Retina (tissue), 1 donor: ENCODE results near the gene DOCK2.
A peak's percentile ranks its signal among the peaks of the same experiment; 100 is the strongest.
"Not testable (repeated sequence)": the region's sequence is repeated elsewhere in the genome, so short reads cannot be mapped to it uniquely, and the experiment has no call there.

Experiments
- DNase-seq: peaks from one replicate; pipeline ENCODE4 v3.0.0-alpha.2; 2016

DOCK2 gene

DNA sequence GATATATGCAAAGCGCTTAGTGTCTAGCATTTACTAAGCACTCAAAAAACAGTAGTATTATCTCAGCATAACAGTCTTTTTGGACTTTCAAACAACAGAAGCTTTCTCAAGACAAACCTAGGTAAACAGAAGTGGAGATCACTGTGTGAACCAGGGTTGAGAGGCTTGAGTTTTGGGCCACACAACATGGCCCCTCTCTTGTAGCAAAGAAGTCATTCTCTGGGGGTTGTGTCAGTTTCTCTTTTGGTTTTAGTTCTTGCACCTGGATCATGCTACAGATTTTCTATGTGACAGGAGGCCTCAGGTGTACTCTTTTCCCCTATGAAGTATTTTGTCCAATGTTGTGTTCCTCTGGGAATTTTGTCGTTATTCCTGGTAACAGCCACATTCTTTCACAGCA, 313.3 kb downstream of the DOCK2 start:
- no peak for DNase-seq

DNA sequence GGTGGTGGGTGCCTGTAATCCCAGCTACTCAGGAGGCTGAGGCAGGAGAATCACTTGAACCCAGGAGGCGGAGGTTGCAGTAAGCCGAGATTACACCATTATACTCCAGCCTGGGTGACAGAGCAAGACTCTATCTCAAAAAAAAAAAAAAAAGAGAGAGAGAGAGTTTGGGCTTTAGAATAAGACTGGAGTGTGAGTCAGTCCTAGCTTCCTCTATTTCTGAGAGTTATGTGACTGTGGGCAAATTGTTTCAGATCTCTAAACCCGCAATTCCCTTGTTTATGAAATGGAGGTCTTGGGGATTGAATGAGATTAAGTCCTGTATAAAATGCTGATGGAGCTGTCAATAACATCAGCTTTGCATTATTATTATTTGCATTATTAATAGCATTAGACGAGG, 316.1 kb downstream of the DOCK2 start:
- not testable (repeated sequence) for DNase-seq

DNA sequence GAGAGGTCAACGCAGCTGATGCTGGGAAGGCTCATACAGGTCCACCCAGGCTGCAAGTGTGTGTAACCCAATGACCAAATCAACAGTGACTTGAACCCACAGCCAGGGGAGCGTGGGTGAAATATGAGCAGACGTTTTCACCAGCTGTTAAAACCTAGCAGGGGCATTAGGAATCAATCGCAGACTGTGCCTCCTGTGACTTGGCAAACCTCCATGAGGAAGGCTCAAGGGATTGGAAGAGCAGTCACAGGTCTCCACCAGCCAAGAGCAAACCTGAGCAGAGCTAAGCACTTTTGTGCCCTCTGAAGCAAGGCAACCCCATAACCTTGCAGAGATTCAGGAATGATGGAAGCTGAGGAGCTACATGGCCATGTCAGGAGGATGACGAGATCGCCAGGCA, 317.7 kb downstream of the DOCK2 start:
- DNase-seq: no peak

DNA sequence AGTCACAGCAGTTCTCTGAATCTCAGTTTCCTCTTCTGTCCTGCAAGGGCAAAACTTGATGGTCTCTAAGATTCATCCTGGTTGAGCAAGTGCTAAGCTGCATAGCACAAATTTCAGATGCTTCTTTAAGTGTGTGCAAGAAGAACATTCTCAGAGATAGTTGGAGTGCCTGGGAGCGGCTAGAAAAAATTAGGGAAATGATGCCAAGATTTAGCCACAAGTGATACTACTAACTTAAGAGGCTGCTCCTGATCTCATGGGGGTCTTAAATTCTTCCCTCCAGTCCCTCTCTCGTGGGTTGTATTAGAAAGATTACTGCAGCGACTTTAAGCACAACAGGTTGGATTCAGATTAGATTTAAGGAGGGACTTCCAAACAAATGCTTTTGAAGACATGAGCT, 319.1 kb downstream of the DOCK2 start:
- no peak for DNase-seq

- no peak for DNase-seq
Observed at GRCh38 chr5:169956756-169957155, 319.7 kb downstream of the DOCK2 start.

DNA sequence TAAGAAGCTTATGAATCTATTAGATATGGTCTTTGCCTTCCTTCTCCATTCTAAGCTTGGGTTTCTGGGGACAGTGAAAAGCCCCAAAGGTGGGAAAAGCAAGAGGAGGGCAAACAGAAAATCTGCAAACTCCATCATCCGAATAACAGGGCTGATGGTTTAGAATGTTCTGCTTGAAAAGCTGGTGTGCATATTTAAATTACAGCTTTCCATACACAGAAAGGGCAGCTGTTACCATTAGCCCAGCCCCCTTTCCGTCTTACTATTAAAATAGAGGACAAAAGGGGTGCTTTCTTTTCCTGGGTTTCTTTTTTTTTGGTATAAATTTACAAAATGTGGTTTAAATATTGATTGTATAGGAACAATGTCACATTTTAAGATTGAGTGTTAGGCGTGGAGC, 321.2 kb downstream of the DOCK2 start:
- DNase-seq: no peak

DNA sequence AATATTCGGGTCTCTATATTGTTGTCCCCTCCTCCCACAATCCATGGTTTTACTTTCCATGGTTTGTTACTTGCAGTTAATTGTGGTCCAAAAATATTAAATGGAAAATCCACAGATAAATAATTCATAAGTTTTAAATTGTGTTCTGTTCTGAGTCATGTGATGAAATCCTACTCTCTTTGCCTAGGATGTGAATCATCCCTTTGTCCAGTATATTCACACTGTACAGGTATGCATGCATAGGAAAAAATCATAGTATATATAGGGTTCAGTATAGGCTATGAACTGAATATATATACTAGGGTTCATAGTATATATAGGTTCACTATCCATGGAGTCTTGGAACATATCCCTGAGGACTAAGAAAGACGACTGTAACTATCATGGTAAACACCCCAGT, 323.6 kb downstream of the DOCK2 start:
- DNase-seq: no peak

GRCh38 chr5:169964246-169964645, 327.2 kb downstream of the DOCK2 start:
- no peak for DNase-seq

- no peak for DNase-seq
Observed at GRCh38 chr5:169970339-169970738, 333.3 kb downstream of the DOCK2 start.

- DNase-seq: peak; percentile 25
Observed at GRCh38 chr5:169970911-169971765, 334.1 kb downstream of the DOCK2 start.

- no peak for DNase-seq
Observed at GRCh38 chr5:169971780-169972179, 334.7 kb downstream of the DOCK2 start.

DNA sequence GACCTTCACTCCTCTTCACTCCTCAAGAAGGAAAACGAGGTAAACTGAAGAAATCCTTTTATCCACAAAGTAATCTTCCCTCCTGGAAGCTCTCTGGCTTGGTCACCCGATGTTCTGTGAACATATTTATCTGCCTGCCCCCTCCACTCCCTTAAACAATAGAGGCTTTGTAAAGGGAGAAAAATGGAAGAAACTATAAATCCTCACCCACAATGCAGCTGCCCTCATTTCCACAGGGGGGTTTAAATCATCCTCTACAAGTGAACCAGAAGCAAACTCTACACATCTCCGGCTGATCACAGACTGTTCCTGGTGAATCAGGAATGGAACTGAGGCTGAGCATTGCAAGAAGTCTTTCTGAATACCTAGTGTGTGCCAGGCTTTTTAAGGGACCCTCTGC, 336.0 kb downstream of the DOCK2 start:
- no peak for DNase-seq

DNA sequence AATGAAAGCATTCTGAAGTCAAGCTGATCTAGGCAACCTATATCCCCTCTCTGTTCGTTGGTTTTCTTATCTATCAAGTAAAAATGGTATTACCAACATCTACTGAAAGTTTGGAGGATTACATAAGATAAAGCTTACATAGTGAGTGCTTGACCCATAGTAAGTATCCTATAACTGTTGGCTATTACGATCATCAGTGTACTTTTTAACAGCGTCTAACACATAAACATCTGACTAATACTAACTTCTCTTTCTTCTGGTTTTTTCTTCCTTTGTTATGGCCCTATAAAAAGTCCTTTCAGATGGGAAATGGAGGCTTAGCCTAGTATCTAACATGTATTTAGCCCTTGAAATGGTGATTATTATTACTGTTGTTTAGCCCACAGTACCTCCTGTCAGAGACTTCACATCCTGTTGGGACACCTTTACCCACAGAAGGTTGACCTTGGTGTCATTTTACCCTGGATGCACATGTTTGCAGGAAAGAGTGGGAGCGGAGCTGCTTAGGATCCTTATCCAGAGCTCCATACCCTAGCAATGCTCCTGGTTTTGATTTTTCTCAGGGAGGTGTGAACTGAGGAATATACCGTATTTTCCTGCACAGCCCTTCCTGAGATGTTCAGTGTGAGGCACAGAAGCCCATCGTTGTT, 337.2 kb downstream of the DOCK2 start:
- DNase-seq: no peak

DNA sequence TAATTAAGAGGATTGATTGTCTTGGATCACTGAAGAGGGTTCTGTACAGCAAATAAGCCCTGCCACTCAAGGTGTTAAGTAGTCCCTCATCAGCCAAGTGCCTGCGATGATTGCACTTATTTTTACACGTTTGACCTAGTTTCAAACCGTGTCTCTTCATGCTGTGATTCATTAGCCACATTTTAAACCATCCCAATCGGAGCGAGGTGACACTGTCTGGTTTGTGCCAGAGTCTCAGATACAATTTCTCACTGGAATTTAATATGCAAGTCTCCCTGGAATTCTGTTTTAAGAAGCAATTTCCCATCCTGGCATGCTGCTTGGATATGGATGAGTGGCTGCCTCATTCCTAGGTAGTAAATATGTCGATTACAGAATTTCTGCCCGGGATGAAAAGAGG, 341.6 kb downstream of the DOCK2 start:
- DNase-seq: peak; percentile 43

DNA sequence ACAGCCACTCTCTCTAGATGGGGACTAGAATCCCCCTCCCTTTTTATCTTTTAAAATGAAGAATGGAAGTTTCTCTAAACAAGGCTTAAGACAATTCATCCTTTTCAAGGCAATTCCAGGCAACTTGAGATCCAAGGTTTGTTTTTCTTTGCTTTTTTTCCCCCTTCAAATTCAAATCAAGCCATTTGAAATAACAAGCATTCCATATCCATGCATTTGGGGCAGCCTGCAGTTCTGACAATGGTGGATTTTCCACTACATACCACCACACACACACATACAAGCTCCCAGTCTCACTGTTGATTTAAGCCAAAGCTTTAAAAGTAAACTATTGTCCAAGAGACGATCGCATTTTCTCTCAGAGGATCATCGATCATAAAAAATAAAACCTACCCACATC, 342.8 kb downstream of the DOCK2 start:
- peak; percentile 31 for DNase-seq

- DNase-seq: peak; percentile 92
Observed at GRCh38 chr5:169980418-169981053, 343.5 kb downstream of the DOCK2 start, which contains the start of gene INSYN2B. Gene INSYN2B, minus strand, starts transcription at chr5:169980495. Its CDS starts 96,597 bp downstream, at chr5:169883898.

- no peak for DNase-seq
Observed at GRCh38 chr5:169988206-169988605, 351.1 kb downstream of the DOCK2 start.

DNA sequence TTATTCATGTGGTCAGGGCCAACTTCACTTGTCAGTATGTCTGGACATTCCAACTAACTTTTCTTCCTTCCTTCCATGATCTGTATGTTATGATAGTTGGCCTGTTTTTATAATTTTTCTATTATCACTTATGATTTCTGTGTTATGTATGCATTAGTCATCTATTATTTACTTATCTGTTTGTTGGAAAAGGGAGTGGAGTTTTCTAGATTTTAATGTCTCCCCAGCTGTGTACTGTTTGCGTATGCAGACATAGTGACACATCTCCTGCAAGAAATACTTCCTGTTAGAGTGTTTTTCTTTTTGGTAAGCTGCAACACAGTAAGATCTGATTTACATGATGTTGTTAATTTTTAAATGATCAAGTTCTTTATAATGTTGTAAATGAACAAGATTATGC, 351.9 kb downstream of the DOCK2 start:
- DNase-seq: no peak

GRCh38 chr5:169989365-169989764, 352.3 kb downstream of the DOCK2 start:
- no peak for DNase-seq

GRCh38 chr5:169991115-169991869, 354.2 kb downstream of the DOCK2 start:
- no peak for DNase-seq

GRCh38 chr5:169992789-169993484, 355.9 kb downstream of the DOCK2 start:
- DNase-seq: no peak

- no peak for DNase-seq
Observed at GRCh38 chr5:169993485-169993790, 356.4 kb downstream of the DOCK2 start.

DNA sequence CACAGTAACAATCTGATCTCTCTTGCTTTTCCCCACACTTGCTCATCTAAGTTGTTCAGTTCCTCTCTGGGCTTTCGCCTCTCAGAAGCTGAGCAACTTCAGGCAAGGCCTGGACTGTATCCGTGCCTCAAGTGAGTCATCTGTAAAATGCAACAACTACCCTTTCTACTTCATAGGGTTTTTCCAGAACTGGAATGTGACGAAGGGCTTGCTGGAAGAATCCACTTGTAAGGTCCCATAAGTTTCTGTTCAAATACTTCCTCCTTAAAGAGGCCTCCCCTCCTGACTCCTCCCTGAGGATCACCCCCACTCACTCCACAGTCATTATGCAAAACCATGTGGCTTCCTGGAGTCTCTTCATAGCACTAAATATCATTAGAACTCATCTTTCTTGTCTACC, 360.7 kb downstream of the DOCK2 start:
- DNase-seq: no peak
